ENCODE results near the gene PDPR.
"Not testable (repeated sequence)": the region's sequence is repeated elsewhere in the genome, so short reads cannot be mapped to it uniquely, and the experiment has no call there.

- not testable (repeated sequence) for TF ChIP-seq CTCF, POLR2AphosphoS5 (IDR thresholded peaks at IDR 0.05)
Measured at GRCh38 chr16:70135796-70136195, 21.7 kb downstream of the PDPR start.
